Parathyroid adenoma (tissue), 2 donors: ENCODE data around the gene GLI3.

ENCODE experiments used
- H2AFZ ChIP-seq: fragments of 300-600 bp; sonication (generic); one replicate; pipeline ENCODE4 v1.7.0; 2017; ENCODE audit warnings: antibody characterized with exemption, mild to moderate bottlenecking
- H3K27ac ChIP-seq: fragments of 300-600 bp; sonication (generic); one replicate; pipeline ENCODE4 v1.7.0; 2017
- H3K27me3 ChIP-seq: fragments of 300-600 bp; sonication (generic); one replicate; pipeline ENCODE4 v1.7.0; 2017; ENCODE audit warnings: low read length; ENCODE audit not compliant: control insufficient read depth, insufficient read depth
- H3K36me3 ChIP-seq: fragments of 300-600 bp; sonication (generic); one replicate; pipeline ENCODE4 v1.7.0; 2017; ENCODE audit warnings: low read length; ENCODE audit not compliant: control insufficient read depth, insufficient read depth
- H3K4me1 ChIP-seq: fragments of 300-600 bp; sonication (generic); one replicate; pipeline ENCODE4 v1.7.0; 2017; ENCODE audit warnings: control low read depth
- H3K4me2 ChIP-seq: fragments of 300-600 bp; sonication (generic); one replicate; pipeline ENCODE4 v1.7.0; 2017; ENCODE audit warnings: low read length
- H3K4me3 ChIP-seq: fragments of 300-600 bp; sonication (generic); one replicate; pipeline ENCODE4 v1.7.0; 2017; ENCODE audit warnings: low read depth, low read length
- H3K79me2 ChIP-seq: fragments of 300-600 bp; sonication (generic); one replicate; pipeline ENCODE4 v1.7.0; 2017; ENCODE audit warnings: control low read depth
- H3K9ac ChIP-seq: fragments of 300-600 bp; sonication (generic); one replicate; pipeline ENCODE4 v1.7.0; 2017; ENCODE audit warnings: mild to moderate bottlenecking
- H3K9me3 ChIP-seq: fragments of 300-600 bp; sonication (generic); one replicate; pipeline ENCODE4 v1.7.0; 2017; ENCODE audit warnings: low read length; ENCODE audit not compliant: control insufficient read depth
- CTCF ChIP-seq: fragments of 300-600 bp; sonication (generic); IDR thresholded peaks from one replicate; pipeline ENCODE4 v1.7.0; 2017; ENCODE audit warnings: antibody characterized with exemption, mild to moderate bottlenecking
- donor health status: primary hyperparathyroidism.

Gene GLI3

GRCh38 chr7:42272793-42273665 is 36.0 kb upstream of the GLI3 start:
- Histone ChIP-seq H3K4me1 (no peaks in the 10 kb centered on the region), H3K27ac (no peak overlapping the region), H3K4me3 (no peak overlapping the region), H3K79me2 (no peaks in the 10 kb centered on the region), H3K9me3 (no peaks in the 10 kb centered on the region), H3K9ac (no peak overlapping the region), H3K27me3 (no peaks in the 10 kb centered on the region), H3K4me2 (no peak overlapping the region), H2AFZ (no peak overlapping the region), H3K36me3 (no peaks in the 10 kb centered on the region)
- TF ChIP-seq CTCF: no peak

DNA sequence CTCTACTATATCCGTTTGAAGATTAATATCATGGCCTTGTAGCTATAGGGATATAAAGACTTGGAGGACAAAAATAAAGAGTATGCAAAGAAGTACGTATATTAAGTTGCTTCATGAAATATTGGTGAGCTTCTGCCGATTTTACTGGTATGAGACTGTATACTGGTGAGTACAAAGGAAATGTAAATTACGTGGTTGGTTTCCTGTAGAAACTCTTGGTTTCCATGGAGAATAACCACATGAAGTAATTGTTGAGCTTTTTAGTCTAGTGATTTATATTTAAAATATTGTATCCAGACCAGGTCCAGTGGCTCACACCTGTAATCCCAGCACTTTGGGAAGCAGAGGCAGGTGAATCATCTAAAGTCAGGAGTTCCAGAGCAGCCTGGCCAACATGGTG is 32.2 kb upstream of the GLI3 start:
- no peak overlapping the region for H2AFZ ChIP-seq
- H3K79me2 ChIP-seq: no peaks in the 10 kb centered on the region
- no peak overlapping the region for H3K27ac ChIP-seq
- H3K4me2 ChIP-seq: no peak overlapping the region
- H3K9me3 ChIP-seq: no peaks in the 10 kb centered on the region
- TF ChIP-seq CTCF: no peak
- no peak overlapping the region for H3K9ac ChIP-seq
- H3K4me1 ChIP-seq: no peaks in the 10 kb centered on the region
- no peak overlapping the region for H3K4me3 ChIP-seq
- no peaks in the 10 kb centered on the region for H3K27me3 ChIP-seq
- H3K36me3 ChIP-seq: no peaks in the 10 kb centered on the region

GRCh38 chr7:42264702-42265101 is 27.7 kb upstream of the GLI3 start:
- H3K4me1 ChIP-seq: no peaks in the 10 kb centered on the region
- H3K36me3 ChIP-seq: no peaks in the 10 kb centered on the region
- H3K79me2 ChIP-seq: no peaks in the 10 kb centered on the region
- H3K4me3 ChIP-seq: no peak overlapping the region
- H3K9ac ChIP-seq: no peak overlapping the region
- TF ChIP-seq CTCF: no peak
- no peak overlapping the region for H2AFZ ChIP-seq
- H3K4me2 ChIP-seq: no peak overlapping the region
- H3K27ac ChIP-seq: no peak overlapping the region
- no peaks in the 10 kb centered on the region for H3K9me3 ChIP-seq
- no peaks in the 10 kb centered on the region for H3K27me3 ChIP-seq

- Histone ChIP-seq H3K9ac (no peak overlapping the region), H3K27ac (no peak overlapping the region), H3K79me2 (no peaks in the 10 kb centered on the region), H3K9me3 (no peaks in the 10 kb centered on the region), H3K4me3 (no peak overlapping the region), H2AFZ (no peak overlapping the region), H3K36me3 (no peaks in the 10 kb centered on the region), H3K4me1 (no peaks in the 10 kb centered on the region), H3K4me2 (no peak overlapping the region), H3K27me3 (no peaks in the 10 kb centered on the region)
- TF ChIP-seq CTCF: no peak
These were observed 27.0 kb upstream of the GLI3 start for GRCh38 chr7:42263971-42264370.

DNA sequence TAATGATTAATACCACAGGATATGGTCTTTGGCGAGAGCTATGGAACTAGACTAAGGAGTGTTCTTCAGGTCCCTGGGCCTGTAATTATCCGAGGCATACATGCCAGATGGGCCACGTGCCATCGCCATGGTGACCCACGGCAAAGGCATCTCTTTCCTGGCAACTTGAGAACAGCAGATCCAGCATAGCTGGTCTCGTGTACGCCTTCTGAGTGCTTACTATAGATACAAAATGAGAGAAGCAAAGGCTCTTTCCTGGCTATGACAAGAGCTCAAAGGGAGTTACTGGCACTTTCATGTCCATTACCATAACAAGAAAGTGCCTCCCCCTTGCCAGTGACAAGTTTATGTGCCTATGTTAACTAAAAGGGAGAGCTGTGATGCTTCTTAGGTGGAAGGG is 26.0 kb upstream of the GLI3 start:
- TF ChIP-seq CTCF: no peak
- Histone ChIP-seq H3K79me2 (no peaks in the 10 kb centered on the region), H3K4me2 (no peak overlapping the region), H2AFZ (no peak overlapping the region), H3K27ac (no peak overlapping the region), H3K4me3 (no peak overlapping the region), H3K4me1 (no peaks in the 10 kb centered on the region), H3K9me3 (no peaks in the 10 kb centered on the region), H3K27me3 (no peaks in the 10 kb centered on the region), H3K9ac (no peak overlapping the region), H3K36me3 (no peaks in the 10 kb centered on the region)
